ENCODE results near the gene BTG1.

- TF ChIP-seq POLR2AphosphoS5 (IDR thresholded peaks at IDR 0.05) (no peak), CTCF (IDR thresholded peaks at IDR 0.05) (no peak), POLR2A (IDR thresholded peaks at IDR 0.05) (no peak), EP300 (IDR thresholded peaks at IDR 0.05) (no peak)
Observed at GRCh38 chr12:92175961-92176360, 30.3 kb upstream of the BTG1 start.

Data from sigmoid colon (tissue), 4 donors.